Raji (cell line): Measurements from ENCODE around the gene SNAPC2.

ENCODE experiments used
- POLR2A ChIP-seq: IDR thresholded peaks from 2 replicates; pipeline ENCODE4 v1.6.1; 2011; ENCODE audit warnings: low read depth, low read length, control low read depth; ENCODE audit not compliant: insufficient read depth

Gene SNAPC2

DNA sequence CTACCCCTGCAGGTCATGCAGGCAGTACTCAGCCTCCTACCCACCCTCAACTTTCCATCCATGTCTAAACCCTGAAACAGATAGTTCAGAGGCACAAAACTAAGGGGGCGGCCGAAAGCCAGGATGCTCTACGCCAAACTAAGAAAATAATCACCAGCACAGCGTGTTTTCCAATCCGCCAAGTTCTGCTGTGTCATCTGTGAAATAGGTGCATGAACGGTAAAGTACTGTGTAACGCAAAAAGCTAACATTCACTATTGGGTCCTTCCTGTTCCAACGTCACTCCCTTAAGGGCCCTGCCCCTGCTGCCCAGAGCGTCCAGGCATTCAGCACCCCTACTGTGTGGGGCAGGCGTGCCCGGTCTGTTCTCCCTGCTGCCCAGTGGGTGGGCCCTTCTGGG lies 35.6 kb downstream of the SNAPC2 start:
- no peak for TF ChIP-seq POLR2A

DNA sequence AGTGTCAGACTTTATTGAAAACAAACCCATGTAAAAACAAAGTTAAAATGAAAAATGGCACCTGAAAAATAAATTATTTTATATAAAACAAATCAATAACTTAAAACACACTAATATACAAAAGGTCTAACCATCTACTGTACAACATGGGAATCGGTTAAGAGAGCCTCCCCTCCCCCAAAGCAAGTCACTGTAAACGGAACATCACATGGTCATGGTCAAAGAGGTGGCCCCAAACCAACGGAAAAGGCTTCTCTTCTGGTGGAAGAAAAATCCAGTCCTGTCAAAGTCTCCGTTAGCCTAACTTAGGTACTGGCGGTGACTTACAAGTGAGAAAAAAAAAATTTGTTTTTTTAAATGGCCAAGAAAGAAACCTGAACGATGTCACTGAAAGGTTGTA lies 39.1 kb downstream of the SNAPC2 start:
- TF ChIP-seq POLR2A: no peak

DNA sequence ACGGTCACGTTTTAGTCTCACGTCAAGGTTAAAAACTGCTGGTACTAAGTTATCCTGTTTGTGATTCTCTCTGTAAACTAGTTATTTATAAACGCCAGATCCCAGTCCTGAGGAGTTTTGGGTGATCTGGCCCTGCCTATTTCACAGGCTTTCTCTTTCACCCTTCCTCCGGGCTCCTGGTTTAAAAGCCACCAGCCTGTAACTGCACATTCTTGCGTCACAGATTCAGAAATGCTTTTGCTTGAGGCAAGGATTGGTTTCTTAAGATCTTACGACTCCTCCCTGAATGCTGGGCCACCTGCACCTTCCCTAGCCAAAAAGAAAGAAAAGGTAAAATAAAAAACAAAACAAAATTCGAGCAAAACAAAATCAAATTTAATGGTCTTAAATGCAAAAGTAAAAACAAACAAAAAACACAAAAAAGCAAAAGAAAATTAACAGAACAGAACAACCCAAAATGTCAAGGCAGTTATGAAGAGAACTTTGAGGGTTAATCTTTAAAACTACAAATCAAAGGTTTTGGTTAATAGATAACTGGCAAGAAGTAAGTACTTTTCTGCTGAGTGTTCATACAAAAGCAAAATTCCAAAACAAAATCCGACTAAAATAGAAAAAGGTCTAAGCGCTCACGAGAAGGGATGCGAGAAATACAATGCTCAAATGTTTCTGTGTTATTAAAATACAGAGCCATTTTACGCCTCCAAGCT lies 41.9 kb downstream of the SNAPC2 start:
- TF ChIP-seq POLR2A: no peak

DNA sequence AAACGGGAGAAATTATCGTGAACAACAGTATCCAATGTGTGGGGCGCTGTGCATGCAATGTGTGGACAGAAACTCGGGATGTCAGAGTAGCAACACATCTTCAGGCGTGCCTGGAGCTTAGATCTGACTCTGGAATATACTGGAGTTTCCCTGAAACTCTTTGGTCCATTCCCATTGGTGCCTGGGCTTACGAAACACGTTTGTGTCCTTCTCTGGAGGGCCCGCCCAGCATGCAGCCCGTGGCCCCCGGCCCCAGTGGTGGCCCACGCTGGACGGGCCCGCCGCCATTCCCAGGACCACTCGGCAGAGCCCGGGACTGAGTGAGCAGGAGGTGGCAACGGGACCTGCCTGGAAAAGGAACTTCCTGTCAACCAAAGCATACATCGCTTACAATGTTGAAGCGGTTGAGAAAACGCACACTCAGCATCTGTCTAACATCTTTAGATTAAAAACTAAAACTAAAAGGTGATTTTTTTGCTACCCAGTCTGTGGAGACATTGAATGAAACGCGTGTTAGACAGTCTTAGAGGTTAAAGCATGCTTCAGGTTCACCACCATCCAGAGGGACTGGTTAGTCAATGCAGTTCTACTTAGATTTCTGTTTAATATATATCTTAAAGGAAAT lies 42.6 kb downstream of the SNAPC2 start:
- TF ChIP-seq POLR2A: no peak

DNA sequence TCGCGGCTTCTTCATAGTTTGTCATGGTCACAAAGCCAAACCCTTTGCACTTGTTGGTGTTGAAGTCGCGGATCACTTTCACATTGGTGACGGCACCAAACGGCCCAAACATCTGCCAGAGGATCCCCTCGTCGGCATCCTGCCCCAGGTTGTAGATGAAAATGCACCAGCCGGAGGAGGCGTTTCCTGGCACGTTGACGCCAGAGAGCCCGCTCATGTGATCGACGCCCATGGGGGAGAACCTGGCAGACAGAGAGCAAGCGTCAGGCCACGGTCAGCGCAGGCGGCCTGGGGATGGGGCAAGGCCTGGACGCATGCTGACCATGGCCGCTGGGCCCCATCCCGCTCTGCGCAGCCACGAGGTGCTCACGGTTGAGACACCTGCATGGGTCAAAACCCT lies 43.4 kb downstream of the SNAPC2 start:
- TF ChIP-seq POLR2A: no peak

DNA sequence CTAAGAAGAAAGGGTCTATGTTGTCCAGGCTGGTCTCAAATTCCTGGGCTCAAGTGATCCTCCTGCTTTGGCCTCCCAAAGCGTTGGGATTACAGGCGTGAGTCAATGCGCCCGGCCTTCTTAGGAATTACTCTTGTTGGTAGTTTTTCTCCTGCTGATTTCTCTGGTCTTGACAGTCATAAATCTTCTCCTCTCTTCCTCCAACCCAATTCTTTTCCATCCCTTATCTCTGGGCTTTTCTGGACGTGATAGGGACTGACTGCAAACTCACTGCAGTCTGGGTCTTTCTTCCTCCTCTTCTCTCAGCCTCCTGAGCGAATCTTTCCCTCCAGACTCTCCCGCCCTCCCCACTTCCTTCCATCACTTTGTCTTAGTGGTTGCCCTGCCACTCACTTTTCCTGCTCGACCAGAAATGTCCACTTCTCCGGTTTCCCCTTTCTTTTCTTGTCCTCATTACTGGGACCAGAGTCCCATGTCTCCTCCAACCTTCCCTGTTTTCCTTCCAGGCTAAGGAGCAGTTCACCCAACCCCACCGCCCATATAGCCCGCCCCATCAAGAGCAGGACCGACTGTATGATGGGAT lies 45.2 kb downstream of the SNAPC2 start:
- no peak for TF ChIP-seq POLR2A

DNA sequence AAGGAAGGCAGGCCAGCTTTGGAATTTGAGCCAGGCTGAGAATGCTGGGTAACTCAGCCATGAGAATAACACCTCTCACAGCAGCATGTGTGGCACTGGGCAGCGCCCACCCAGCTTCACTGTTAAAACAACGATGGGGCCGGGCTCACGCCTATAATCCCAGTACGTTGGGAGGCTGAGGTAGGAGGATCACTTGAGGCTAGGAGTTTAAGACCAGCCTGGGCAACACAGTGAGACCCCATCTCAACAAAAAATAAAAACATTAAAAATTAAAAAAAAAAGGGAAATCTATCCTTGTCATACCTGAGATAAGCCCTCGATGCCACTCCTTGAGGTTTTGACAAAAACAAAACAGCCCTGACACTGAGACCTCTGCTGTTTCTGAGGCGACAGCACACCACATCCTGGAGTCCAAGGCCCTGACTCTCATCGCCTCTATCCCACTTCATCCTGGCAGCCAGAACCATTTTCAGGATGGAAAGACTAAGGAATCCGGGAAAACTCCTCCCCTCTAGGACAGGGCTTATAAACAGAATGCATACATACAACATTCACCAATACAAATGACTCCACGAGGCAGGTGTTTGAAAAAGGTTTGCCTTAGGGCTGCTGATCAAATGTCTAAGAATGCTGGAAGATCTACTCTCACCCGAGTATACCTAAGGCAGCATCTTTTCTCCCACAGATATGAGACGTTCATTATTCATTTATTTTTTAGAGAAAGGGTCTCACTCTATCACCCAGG lies 46.0 kb downstream of the SNAPC2 start:
- TF ChIP-seq POLR2A: no peak

DNA sequence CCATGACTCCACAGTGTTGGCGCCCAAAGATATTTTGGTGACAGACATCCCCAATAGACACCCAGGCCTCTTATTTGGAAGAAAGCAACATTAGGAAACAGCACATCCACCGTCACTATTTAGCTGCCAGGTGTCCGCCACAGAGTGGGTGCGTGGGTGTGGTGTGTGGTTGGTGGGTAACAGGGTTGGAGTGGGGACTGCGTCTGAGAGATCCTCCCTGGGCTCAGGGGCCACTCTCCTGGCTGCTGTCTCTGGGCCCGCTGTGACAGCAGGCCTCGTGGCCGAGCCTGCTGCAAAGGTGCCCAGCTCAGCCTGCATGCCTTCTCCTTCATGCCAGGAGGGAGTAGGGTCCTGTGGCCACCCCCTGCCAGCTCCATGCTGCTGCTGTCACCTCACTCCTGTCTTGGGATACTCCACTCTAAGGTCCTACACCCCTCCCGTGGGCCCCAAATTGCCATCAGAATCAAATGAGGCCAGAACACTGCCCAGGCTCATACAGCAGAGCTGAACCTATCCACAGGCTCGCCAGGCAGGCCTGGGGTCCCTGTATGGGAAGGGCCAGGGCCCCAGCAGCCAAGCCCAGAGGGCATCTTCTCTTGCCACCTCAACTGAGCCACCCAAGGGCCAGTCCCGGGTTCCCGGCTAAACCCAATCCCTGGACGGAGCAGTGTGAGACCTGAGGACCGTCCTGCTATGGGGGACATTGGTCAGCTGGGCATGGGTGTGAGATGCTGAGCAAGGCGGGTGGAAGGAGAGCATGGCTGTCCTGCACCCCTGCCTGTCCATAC lies 48.1 kb downstream of the SNAPC2 start:
- TF ChIP-seq POLR2A: no peak

DNA sequence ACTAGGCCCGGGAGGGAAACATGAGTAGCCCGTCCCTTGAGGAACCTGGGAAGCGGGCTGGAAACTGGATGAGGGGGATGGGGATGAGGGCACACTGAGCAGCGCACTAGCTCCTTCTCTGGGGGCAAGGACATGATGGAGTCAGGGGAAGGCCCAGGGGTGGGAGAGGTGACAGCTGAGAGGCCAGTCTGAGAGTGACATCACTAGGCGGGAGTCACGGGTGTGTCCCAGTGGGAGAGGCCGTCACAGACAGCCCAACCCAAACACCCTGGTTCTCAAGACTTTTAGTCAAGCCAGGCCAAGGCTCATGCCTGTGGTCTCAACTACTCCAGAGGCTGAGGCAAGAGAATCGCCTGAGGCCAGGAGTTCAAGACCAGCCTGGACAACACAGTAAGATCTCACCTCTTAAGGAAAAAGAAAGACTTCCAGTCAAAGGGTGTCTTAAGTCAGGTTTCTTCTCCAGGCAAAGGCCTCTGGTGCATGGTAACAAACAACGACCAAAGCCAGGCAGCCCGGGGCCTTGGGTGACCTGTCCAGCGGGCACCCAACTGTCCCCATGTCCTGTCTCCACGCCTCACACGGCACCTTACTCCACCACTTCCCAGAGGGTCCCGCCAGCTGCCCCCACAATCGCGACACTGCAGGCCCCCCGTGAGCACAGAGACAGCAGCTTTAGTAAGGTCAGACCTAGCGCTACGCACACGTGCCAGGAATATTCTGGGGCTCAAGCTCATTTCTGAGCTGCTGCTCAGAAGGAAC lies 48.8 kb downstream of the SNAPC2 start:
- no peak for TF ChIP-seq POLR2A

DNA sequence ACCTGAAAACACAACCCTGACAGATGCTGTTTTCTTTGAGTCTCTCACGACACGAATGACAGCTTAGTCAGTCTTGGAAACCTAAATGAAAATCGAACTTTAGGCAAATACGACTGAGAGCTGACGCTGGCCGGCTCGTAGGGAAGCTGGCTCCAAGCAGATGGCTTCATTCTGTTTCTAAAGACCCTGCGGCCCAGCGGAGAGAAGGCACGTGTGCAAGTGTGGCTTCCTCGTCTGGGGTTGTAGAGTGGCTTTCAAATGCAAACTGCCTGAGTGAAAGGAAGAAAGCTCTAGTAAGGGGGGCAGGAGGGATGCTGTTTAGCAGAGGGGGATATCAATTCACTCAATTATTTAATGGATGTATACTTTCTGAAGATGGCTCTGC lies 49.4 kb downstream of the SNAPC2 start:
- no peak for TF ChIP-seq POLR2A

DNA sequence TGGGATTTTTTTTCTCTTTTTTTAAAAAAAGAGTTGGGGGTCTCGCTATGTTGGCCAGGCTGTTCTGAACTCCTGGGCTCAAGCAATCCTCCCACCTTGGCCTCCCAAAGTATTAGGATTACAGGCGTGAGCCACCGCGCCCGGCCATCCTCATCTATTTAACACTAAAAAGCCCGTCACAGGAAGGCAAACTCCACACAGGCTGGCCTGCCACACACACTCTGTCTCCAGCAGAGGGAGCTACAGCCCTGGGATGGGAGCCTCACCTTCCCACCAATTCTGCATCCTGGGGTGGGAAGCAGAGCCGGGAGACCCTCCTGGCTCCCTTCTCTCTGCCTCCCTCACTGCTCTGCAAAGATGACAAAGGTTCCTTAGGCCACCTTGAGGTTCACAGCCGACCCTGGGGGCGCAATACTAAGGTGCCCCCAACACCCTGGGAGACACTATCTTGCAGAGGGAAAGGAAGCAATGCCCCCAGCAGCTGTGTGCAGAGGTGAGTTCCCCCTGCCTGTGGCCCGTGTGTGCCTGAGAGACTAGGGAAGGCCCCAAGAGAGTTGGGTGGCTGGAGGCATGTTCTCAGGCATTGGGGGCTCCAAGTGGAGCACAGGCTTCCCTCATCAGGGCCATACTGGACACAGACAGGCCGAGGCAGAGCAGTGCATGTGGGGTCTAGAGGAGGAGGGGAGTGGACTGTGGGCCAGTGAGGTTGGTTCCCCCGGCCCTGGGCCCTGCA lies 50.7 kb downstream of the SNAPC2 start:
- no peak for TF ChIP-seq POLR2A

DNA sequence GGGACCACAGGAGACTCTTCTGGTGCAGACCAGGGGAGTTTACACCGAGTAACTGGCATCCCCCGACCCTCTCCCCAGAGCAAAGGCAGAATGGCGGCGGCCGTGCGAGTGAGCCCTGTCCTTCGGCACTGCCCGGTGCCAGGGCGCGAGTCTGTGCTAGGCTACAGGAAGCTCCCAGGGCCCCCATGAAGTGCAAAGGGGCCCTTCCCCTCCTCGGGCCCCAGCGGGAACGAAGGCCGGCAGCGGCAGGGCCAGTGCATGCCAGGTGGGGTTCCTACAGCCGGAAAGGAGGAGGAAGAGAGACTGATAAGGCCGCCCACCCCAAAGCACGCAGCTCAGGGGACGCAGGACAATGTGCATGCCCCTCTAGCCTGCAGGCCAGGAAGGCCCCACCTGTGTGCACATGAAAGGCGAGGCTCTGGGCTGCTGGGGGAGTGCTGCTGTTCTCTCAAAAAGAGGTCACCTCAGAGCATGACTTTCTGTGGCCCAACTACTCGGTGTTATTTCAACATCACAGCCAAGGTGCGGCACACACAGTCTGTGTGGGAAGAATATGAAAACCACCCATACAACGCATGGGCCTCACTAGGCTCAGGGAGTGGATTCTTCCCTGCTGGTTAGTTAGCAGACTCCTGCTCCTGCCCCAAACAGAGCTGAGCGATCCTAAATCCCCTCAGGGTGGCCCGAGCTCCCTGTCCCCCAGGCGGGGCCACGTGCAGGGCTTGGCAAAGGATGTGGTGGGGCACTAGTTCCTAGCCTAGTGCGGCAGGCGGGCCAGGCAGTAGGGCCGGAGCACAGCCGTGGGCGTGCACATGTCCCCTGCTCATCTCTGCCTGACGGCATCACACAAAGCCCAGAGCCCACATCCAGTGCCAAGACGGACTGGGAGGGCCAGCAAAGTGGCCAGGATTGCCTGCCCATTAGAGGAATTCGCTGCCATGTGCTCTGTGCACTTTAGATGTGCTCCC lies 51.7 kb downstream of the SNAPC2 start:
- no peak for TF ChIP-seq POLR2A
